ENCODE data around the gene RIPK1. TPM values are rescaled to one million over a fixed set of nuclear protein-coding genes. Genes with fewer than 3 reads are reported as not detected.
A peak's percentile ranks its signal among the peaks of the same experiment; 100 is the strongest.
"Not testable (repeated sequence)": the region's sequence is repeated elsewhere in the genome, so short reads cannot be mapped to it uniquely, and the experiment has no call there.

RIPK1 gene
- polyA plus RNA-seq, 6 donors from 2014 or later: 4.8 to 14.1 (median 9.5) TPM

GRCh38 chr6:3155416-3155815 lies 87.1 kb downstream of the RIPK1 start:
- H3K36me3 Mint-ChIP-seq; ATAC-seq (ENCODE audit: low read depth in 2 of 2); H3K9me3 Mint-ChIP-seq; DNase-seq; H3K27me3 Mint-ChIP-seq: not testable (repeated sequence)
- H3K27ac Mint-ChIP-seq: peak overlapping the region in 1 of 6 donors; percentile 85
- peak overlapping the region in 7 of 8 donors; percentile 1 to 88 (median 61) for H3K4me3 Mint-ChIP-seq
- H3K4me1 Mint-ChIP-seq: peaks cover 12 to 29% (median 20%) of the 10 kb centered on the region in 3 donors

- H3K27me3 Mint-ChIP-seq, H3K9me3 Mint-ChIP-seq, H3K36me3 Mint-ChIP-seq: not testable (repeated sequence)
- Mint-ChIP-seq H3K27ac (peak overlapping the region; percentile 75 to 95 (median 87)), H3K4me3 (peak overlapping the region; percentile 77 to 95 (median 91)), H3K4me1 (peaks cover 12 to 31% (median 25%) of the 10 kb centered on the region in 3 donors)
- DNase-seq (peak; percentile 38), ATAC-seq (ENCODE audit: low read depth in 2 of 2) (peak; percentile 19 to 30)
Measured at GRCh38 chr6:3156184-3157130, 88.2 kb downstream of the RIPK1 start.

- Mint-ChIP-seq H3K4me3 (peak within 1 kb of the TSS; percentile 77 to 97 (median 92)), H3K9me3 (no peaks in the 10 kb centered on the region), H3K27ac (peak within 1 kb of the TSS; percentile 81 to 95 (median 91)), H3K27me3 (peaks cover 0 to 9% (median 8%) of the 10 kb centered on the region in 3 donors), H3K36me3 (no peaks in the 10 kb centered on the region), H3K4me1 (peaks cover 16 to 38% (median 29%) of the 10 kb centered on the region in 3 donors)
- ATAC-seq (ENCODE audit: low read depth in 2 of 2): peak; percentile 86 to 88
- peak; percentile 90 for DNase-seq
Measured at GRCh38 chr6:3157131-3157933, 89.0 kb downstream of the RIPK1 start, which contains the start of gene TUBB2A. TUBB2A (minus strand) TSS chr6:3157544; CDS start chr6:3157463, 81 bp downstream.

DNA sequence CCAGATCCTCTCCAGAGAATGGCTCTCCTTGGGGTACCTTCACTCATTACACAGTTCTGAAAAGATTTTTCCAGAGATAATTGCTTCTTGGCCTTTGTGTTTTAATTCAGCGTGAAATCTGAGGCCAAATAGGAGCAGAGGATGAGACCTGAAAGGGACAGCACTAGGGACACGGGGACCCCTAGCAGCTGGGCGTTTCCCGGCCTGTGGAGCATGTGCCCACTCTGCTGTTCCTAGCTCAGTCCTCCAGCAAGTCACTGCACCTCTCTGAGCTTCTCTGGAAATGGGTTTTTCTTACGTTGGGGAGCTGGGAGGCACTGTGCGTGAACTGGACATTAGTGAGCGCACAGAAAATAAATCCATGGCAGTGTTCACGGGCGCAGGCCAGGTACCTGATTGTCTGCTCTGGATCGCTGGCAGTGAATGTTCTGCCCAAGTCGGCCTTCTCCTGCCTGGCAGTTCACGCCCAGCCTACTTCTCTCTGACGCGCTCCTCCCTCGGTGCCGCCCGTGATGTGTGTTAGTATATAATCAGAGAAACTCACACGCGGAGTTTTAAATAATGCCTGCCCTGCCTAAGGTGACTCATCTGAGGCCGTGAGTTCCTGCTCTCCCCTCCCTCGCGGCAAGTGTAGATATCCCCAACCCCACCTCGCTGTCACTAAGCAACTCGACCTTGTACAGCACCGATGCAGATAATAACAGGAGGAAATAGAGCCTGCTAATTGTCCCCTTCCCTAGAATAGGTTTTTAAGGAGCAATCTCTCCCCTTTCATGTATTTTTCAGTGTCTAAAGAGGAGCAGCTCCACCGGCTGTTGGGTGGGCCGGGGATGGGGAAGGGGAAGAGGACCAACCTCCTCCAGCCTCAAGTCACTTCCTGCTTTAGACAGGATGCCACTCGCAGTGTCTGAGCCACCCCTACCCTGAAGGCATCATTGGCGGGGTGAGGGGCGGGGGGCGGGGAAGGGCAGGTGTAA lies 91.8 kb downstream of the RIPK1 start:
- peaks cover 27 to 45% (median 43%) of the 10 kb centered on the region in 3 donors for H3K4me1 Mint-ChIP-seq
- peak overlapping the region in 6 of 8 donors; percentile 4 to 88 (median 42) for H3K4me3 Mint-ChIP-seq
- H3K27me3 Mint-ChIP-seq: peaks cover 0 to 9% (median 8%) of the 10 kb centered on the region in 3 donors
- DNase-seq: no peak
- H3K27ac Mint-ChIP-seq: peak overlapping the region in 3 of 6 donors; percentile 27 to 52 (median 46)
- no peaks in the 10 kb centered on the region for H3K36me3 Mint-ChIP-seq
- no peak for ATAC-seq (ENCODE audit: low read depth in 2 of 2)
- H3K9me3 Mint-ChIP-seq: no peaks in the 10 kb centered on the region

GRCh38 chr6:3162067-3162497 lies 93.8 kb downstream of the RIPK1 start:
- peak overlapping the region; percentile 25 to 88 (median 84) for H3K4me3 Mint-ChIP-seq
- H3K27me3 Mint-ChIP-seq: peaks cover 0 to 8% (median 0%) of the 10 kb centered on the region in 3 donors
- no peaks in the 10 kb centered on the region for H3K9me3 Mint-ChIP-seq
- H3K27ac Mint-ChIP-seq: no peak overlapping the region
- H3K36me3 Mint-ChIP-seq: no peaks in the 10 kb centered on the region
- H3K4me1 Mint-ChIP-seq: peaks cover 23 to 33% (median 31%) of the 10 kb centered on the region in 3 donors
- no peak for ATAC-seq (ENCODE audit: low read depth in 2 of 2)
- no peak for DNase-seq

GRCh38 chr6:3162565-3163247 lies 94.4 kb downstream of the RIPK1 start:
- Mint-ChIP-seq H3K4me1 (peaks cover 23 to 33% (median 31%) of the 10 kb centered on the region in 3 donors), H3K27ac (peak overlapping the region in 4 of 6 donors; percentile 49 to 89 (median 79)), H3K36me3 (no peaks in the 10 kb centered on the region), H3K27me3 (peaks cover 0 to 15% (median 0%) of the 10 kb centered on the region in 3 donors), H3K9me3 (no peaks in the 10 kb centered on the region), H3K4me3 (peak overlapping the region; percentile 84 to 93 (median 88))
- DNase-seq: peak; percentile 59
- ATAC-seq (ENCODE audit: low read depth in 2 of 2): peak; percentile 81 to 82

DNA sequence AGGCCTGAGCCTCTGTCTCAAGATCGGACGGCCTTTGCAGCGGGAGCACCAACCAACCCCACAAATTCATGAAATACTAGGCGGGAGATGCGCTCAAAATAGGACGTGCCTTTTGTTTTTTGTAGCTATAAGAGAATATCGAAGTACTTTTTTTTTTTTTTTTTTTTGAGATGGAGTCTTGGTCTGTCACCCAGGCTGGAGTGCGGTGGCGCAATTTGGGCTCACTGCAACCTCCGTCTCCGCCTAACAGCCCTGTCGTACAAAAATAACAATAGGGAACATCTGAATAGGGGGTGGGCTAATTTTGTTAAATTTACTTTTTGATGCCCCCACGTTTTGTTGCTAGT lies 94.9 kb downstream of the RIPK1 start:
- H3K4me1 Mint-ChIP-seq: peaks cover 20 to 31% (median 30%) of the 10 kb centered on the region in 3 donors
- peaks cover 0 to 17% (median 0%) of the 10 kb centered on the region in 3 donors for H3K27me3 Mint-ChIP-seq
- H3K9me3 Mint-ChIP-seq: no peaks in the 10 kb centered on the region
- peak overlapping the region; percentile 84 to 93 (median 88) for H3K4me3 Mint-ChIP-seq
- ATAC-seq (ENCODE audit: low read depth in 2 of 2) (peak; percentile 6 to 10), DNase-seq (no peak)
- H3K27ac Mint-ChIP-seq: peak overlapping the region in 3 of 6 donors; percentile 53 to 72 (median 72)
- H3K36me3 Mint-ChIP-seq: no peaks in the 10 kb centered on the region

- peaks cover 0 to 17% (median 0%) of the 10 kb centered on the region in 3 donors for H3K27me3 Mint-ChIP-seq
- H3K9me3 Mint-ChIP-seq: no peaks in the 10 kb centered on the region
- ATAC-seq (ENCODE audit: low read depth in 2 of 2): no peak
Measured at GRCh38 chr6:3164388-3164787, 96.1 kb downstream of the RIPK1 start.

More at GRCh38 chr6:3164388-3164787, 96.1 kb downstream of the RIPK1 start:
- Mint-ChIP-seq H3K27ac (no peak overlapping the region), H3K4me3 (peak overlapping the region in 4 of 8 donors; percentile 25 to 64 (median 60)), H3K4me1 (peaks cover 19 to 31% (median 28%) of the 10 kb centered on the region in 3 donors), H3K36me3 (no peaks in the 10 kb centered on the region)
- DNase-seq: no peak

Other genes starting within 250 kb of the RIPK1 start
- 100 to 1,000 TPM in 2 of 6 donors, 10 to 100 TPM in 4; 84.7 to 107 (median 93.7) TPM for gene SERPINB1, start 226.6 kb upstream of the RIPK1 start, polyA plus RNA-seq (ENCODE audit: low read depth in 6 of 6)
- 10 to 100 TPM; 18.2 to 35.2 (median 27.7) TPM for gene SERPINB9, start 165.2 kb upstream of the RIPK1 start, polyA plus RNA-seq (ENCODE audit: low read depth in 6 of 6)
- 10 to 100 TPM; 30.2 to 90.6 (median 71.2) TPM for gene SERPINB6, start 96.9 kb upstream of the RIPK1 start, polyA plus RNA-seq (ENCODE audit: low read depth in 6 of 6)
- gene NQO2, start 68.6 kb upstream of the RIPK1 start, polyA plus RNA-seq (ENCODE audit: low read depth in 6 of 6): 10 to 100 TPM in 4 of 6 donors, 1 to 10 TPM in 2; 8.0 to 23.2 (median 14.3) TPM
- 10 to 100 TPM in 5 of 6 donors, 1 to 10 TPM in 1; 8.7 to 16.6 (median 13.3) TPM for gene BPHL, start 50.2 kb downstream of the RIPK1 start, polyA plus RNA-seq (ENCODE audit: low read depth in 6 of 6)
- 1 to 10 TPM; 2.5 to 7.9 (median 6.7) TPM for gene TUBB2A, start 89.0 kb downstream of the RIPK1 start, polyA plus RNA-seq (ENCODE audit: low read depth in 6 of 6)
- gene TUBB2B, start 159.2 kb downstream of the RIPK1 start, polyA plus RNA-seq (ENCODE audit: low read depth in 6 of 6): under 1 TPM in 3 of 6 donors, not detected in 3; 0.15 to 0.83 (median 0.36) TPM
- gene PSMG4, start 190.5 kb downstream of the RIPK1 start, polyA plus RNA-seq (ENCODE audit: low read depth in 6 of 6): 10 to 100 TPM; 37.9 to 63.0 (median 51.5) TPM